B cell (primary cell): Measurements from ENCODE around the gene MAGI2. TPM values are rescaled to one million over a fixed set of nuclear protein-coding genes. Genes with fewer than 3 reads are reported as not detected.

Experiments
- ATAC-seq: fragments of 200-7000 bp; cut with Tn5 transposase; one replicate; pipeline ENCODE4 v1.10.0; 2021; ENCODE audit warnings: low read depth, mild to moderate bottlenecking, moderate number of reproducible peaks, moderate library complexity
- CTCF ChIA-PET: fragments of 350-600 bp; sonication (Branson Sonifier 250); formaldehyde crosslinking; loops from one replicate; lab custom pipeline; 2021; ENCODE audit warnings: antibody characterized with exemption, inconsistent platforms; lab: Charles Lee
- POLR2A ChIA-PET: fragments of 350-600 bp; sonication (Branson Sonifier 250); formaldehyde crosslinking; loops from one replicate; lab custom pipeline; 2021; ENCODE audit warnings: antibody characterized with exemption; lab: Charles Lee
- DNase-seq: peaks from one replicate; pipeline ENCODE4 v3.0.0; 2013
- H2AFZ ChIP-seq: 2 replicates; pipeline ENCODE4 v1.6.1; 2012; ENCODE audit warnings: mild to moderate bottlenecking, low read depth, low read length; ENCODE audit not compliant: insufficient read depth, poor library complexity, severe bottlenecking
- H3K27ac ChIP-seq, 2 donors: 1 replicate in 1 of 2; 2 replicates in 1 of 2; pipeline ENCODE4 v1.5.1; 2012 to 2013; ENCODE audit warnings: low read length in 2 of 2, mild to moderate bottlenecking in 2 of 2, moderate library complexity in 1 of 2
- H3K27me3 ChIP-seq, 4 experiments: fragments of 200-600 bp in 1 of 4; sonication (generic) in 1 of 4; replicated peaks in 1 of 4; 1 replicate in 2 of 4; 2 replicates in 2 of 4; pipeline versions ENCODE4 v1.6.1 to v1.7.0; 2013 to 2016; ENCODE audit warnings: low read length in 3 of 4, mild to moderate bottlenecking in 2 of 4, mixed read lengths in 1 of 4, moderate library complexity in 1 of 4; ENCODE audit not compliant: insufficient read depth in 4 of 4, control insufficient read depth in 3 of 4; ENCODE audit errors: control extremely low read depth in 1 of 4
- H3K36me3 ChIP-seq, 2 experiments: replicated peaks in 1 of 2; 1 replicate in 1 of 2; 2 replicates in 1 of 2; pipeline versions ENCODE4 v1.6.1 to v1.7.1; 2013; ENCODE audit warnings: low read length in 1 of 2; ENCODE audit not compliant: insufficient read depth in 2 of 2, control insufficient read depth in 1 of 2; ENCODE audit errors: control extremely low read depth in 1 of 2, extremely low read depth in 1 of 2
- H3K4me1 ChIP-seq, 2 donors: fragments of 200-600 bp in 1 of 2; sonication (generic) in 1 of 2; 1 replicate in 1 of 2; 2 replicates in 1 of 2; pipeline versions ENCODE4 v1.5.1 to v1.6.1; 2013 to 2017; ENCODE audit warnings: low read length in 2 of 2; ENCODE audit not compliant: control insufficient read depth in 2 of 2, insufficient read depth in 2 of 2
- H3K4me2 ChIP-seq: replicated peaks from 2 replicates; pipeline ENCODE3; 2012; ENCODE audit warnings: mild to moderate bottlenecking, low read depth, low read length; ENCODE audit not compliant: poor library complexity, severe bottlenecking
- H3K4me3 ChIP-seq, 5 experiments: fragments of 200-600 bp in 1 of 5; sonication (generic) in 1 of 5; 1 replicate in 3 of 5; 2 replicates in 2 of 5; pipeline versions ENCODE4 v1.5.1 to v1.7.0; 2011 to 2016; ENCODE audit warnings: low read length in 4 of 5, mild to moderate bottlenecking in 4 of 5, low read depth in 2 of 5, control low read depth in 1 of 5, moderate library complexity in 1 of 5; ENCODE audit not compliant: insufficient read depth in 1 of 5; ENCODE audit errors: control extremely low read depth in 1 of 5, extremely low read depth in 1 of 5
- H3K79me2 ChIP-seq: fragments of 200-600 bp; sonication (generic); one replicate; pipeline ENCODE4 v1.6.0; 2016; ENCODE audit warnings: low read length; ENCODE audit not compliant: control insufficient read depth, insufficient read depth
- H3K9ac ChIP-seq: fragments of 200-600 bp; sonication (generic); 2 replicates; pipeline ENCODE4 v1.6.1; 2017; ENCODE audit warnings: mild to moderate bottlenecking, low read length, moderate library complexity
- H3K9me3 ChIP-seq, 3 donors: one replicate each; pipeline versions ENCODE4 v1.6.1 to v1.7.1; 2013; ENCODE audit warnings: low read length in 2 of 3; ENCODE audit not compliant: control insufficient read depth in 2 of 3, insufficient read depth in 1 of 3; ENCODE audit errors: control extremely low read depth in 1 of 3
- H4K20me1 ChIP-seq: 2 replicates; pipeline ENCODE4 v1.6.0; 2012; ENCODE audit warnings: mild to moderate bottlenecking, low read length; ENCODE audit not compliant: insufficient read depth, control insufficient read depth, poor library complexity, severe bottlenecking
- H3K27ac Mint-ChIP-seq: one replicate; pipeline ENCODE4 v1.8.0; 2021; ENCODE audit warnings: mixed read lengths
- H3K27me3 Mint-ChIP-seq: one replicate; pipeline ENCODE4 v1.8.0; 2021; ENCODE audit warnings: mixed read lengths
- H3K4me1 Mint-ChIP-seq: one replicate; pipeline ENCODE4 v1.8.0; 2021; ENCODE audit warnings: mixed read lengths
- H3K4me3 Mint-ChIP-seq: one replicate; pipeline ENCODE4 v1.8.0; 2021; ENCODE audit warnings: mixed read lengths
- H3K9me3 Mint-ChIP-seq: one replicate; pipeline ENCODE4 v1.8.0; 2022; ENCODE audit warnings: mixed read lengths; ENCODE audit not compliant: insufficient read depth
- EZH2 ChIP-seq: IDR thresholded peaks from 2 replicates; pipeline ENCODE4 v1.6.1; 2012; ENCODE audit warnings: borderline replicate concordance, low read depth, mild to moderate bottlenecking, moderate library complexity, low read length; ENCODE audit not compliant: insufficient read depth, poor library complexity, severe bottlenecking
- WGBS: methylation state at CpG from one replicate; pipeline ENCODE4 v1.1.5; 2013; ENCODE audit warnings: missing lambda C conversion rate; ENCODE audit not compliant: insufficient coverage; 5-methylcytosine and 5-hydroxymethylcytosine counted together
- intact Hi-C: fragments of 100-400 bp; cut with micrococcal nuclease; formaldehyde crosslinking; loops from one replicate; pipeline ENCODE4 v1.10.0; 2022
- polyA plus RNA-seq: library from polyadenylated mRNA; depleted of rRNA; stranded (reverse); fragments of >200 nt; gene quantifications from 2 replicates; pipeline ENCODE4 v1.2.3, GENCODE V29; 2012
- total RNA-seq, 2 donors: library from RNA; stranded (reverse); fragments of 120-200 nt in 1 of 2; gene quantifications; 1 replicate in 1 of 2; 2 replicates in 1 of 2; pipeline versions ENCODE4 v1.2.3 to v1.2.4, GENCODE V29; 2013 to 2022
- TF ChIP-seq, protein P1 (sequence below): fragments of 200-600 bp; IDR thresholded peaks from one replicate; pipeline ENCODE4 v1.8.0; 2022; ENCODE audit warnings: antibody characterized with exemption, mild to moderate bottlenecking

Gene MAGI2
- total and polyA plus RNA-seq, 2 donors (not counting 1 experiment from before 2014, with no cell fraction given) = 0.16 to 0.64 TPM

DNA sequence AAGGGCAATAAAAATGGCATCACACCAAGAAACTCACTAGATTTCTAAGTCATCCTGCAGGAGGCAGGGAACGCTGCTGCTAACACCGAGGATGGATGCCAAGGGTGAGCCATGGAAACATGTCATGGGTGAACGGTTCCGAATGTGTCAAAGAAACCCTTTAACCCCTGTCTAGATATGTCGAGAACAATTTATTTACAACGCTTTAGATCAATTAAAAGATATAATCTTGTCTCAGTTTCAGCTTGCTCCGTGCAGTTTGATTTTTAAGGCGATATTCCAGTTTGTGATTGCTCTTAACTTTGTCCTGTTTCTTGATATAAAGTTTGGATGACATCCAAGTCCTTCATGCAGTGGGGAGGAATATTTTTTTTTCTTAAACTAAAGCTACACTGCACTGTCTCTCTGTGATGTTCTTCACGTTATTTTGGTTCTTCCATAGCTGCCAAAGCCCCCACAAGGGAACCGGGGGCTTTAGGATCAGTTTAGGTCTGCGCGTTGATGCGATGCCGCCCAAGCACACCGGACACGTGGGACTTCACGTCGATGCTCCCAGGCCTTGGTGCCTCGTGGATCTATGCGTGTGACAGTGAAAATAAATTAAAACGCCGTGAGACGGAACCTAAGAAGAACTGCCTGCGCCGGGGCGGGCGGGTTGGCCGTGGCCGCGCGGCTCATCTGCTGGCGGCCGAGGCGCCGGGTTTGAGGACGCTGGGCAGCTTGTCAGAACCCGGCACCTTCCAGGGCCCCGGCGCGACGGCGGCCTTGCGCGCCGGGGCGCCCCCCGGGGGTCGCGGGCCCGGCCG is 1434.6 kb downstream of the MAGI2 start:
- peaks cover 9% of the 10 kb centered on the region for H3K27me3 Mint-ChIP-seq
- intact Hi-C loops = no loop called here
- H3K79me2 ChIP-seq = no peaks in the 10 kb centered on the region
- peak overlapping the region; percentile 18 to 64 (median 48) for H3K4me3 ChIP-seq
- H3K36me3 ChIP-seq = no peaks in the 10 kb centered on the region
- no peak overlapping the region for H3K27ac ChIP-seq
- no peaks in the 10 kb centered on the region for H3K9me3 Mint-ChIP-seq
- no peaks in the 10 kb centered on the region for H4K20me1 ChIP-seq
- peaks cover 15% of the 10 kb centered on the region for H3K4me1 Mint-ChIP-seq
- DNase-seq (peak; percentile 51), ATAC-seq (no peak)
- peaks cover 11 to 12% of the 10 kb centered on the region in 2 donors for H3K4me1 ChIP-seq
- H3K27me3 ChIP-seq = peaks cover 0 to 2% (median 0%) of the 10 kb centered on the region in 4 experiments
- peak overlapping the region; percentile 57 for H3K9ac ChIP-seq
- 12% methylated on average over 46 of the region's 51 CpGs for WGBS
- H3K4me2 ChIP-seq = peak overlapping the region; percentile 78
- ChIA-PET CTCF (interaction anchor here (0.5 to 5.4 kb wide), 4 partner anchors 22 to 367 kb away, joined by 3 to 71 read pairs (median 5); no protein-coding TSS in a partner anchor), POLR2A (no interaction called here)
- H3K27ac Mint-ChIP-seq = peak overlapping the region; percentile 84
- H3K4me3 Mint-ChIP-seq = peak overlapping the region; percentile 93
- peak overlapping the region; percentile 72 for H2AFZ ChIP-seq
- H3K9me3 ChIP-seq = no peaks in the 10 kb centered on the region
- TF ChIP-seq, protein P1, sequence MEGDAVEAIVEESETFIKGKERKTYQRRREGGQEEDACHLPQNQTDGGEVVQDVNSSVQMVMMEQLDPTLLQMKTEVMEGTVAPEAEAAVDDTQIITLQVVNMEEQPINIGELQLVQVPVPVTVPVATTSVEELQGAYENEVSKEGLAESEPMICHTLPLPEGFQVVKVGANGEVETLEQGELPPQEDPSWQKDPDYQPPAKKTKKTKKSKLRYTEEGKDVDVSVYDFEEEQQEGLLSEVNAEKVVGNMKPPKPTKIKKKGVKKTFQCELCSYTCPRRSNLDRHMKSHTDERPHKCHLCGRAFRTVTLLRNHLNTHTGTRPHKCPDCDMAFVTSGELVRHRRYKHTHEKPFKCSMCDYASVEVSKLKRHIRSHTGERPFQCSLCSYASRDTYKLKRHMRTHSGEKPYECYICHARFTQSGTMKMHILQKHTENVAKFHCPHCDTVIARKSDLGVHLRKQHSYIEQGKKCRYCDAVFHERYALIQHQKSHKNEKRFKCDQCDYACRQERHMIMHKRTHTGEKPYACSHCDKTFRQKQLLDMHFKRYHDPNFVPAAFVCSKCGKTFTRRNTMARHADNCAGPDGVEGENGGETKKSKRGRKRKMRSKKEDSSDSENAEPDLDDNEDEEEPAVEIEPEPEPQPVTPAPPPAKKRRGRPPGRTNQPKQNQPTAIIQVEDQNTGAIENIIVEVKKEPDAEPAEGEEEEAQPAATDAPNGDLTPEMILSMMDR = no peak
- TF ChIP-seq EZH2 = no peak

GRCh38 chr7:78017591-78018100 is 1435.8 kb downstream of the MAGI2 start:
- ChIA-PET CTCF (interaction anchor here (5.4 kb wide), 1 partner anchor 23 kb away, joined by 71 read pairs; no protein-coding TSS in a partner anchor), POLR2A (no interaction called here)
- no peak for DNase-seq
- Histone ChIP-seq H4K20me1 (no peaks in the 10 kb centered on the region), H3K4me1 (peaks cover 11 to 12% of the 10 kb centered on the region in 2 donors), H3K9me3 (no peaks in the 10 kb centered on the region), H3K4me3 (no peak overlapping the region), H3K27me3 (peaks cover 0 to 2% (median 0%) of the 10 kb centered on the region in 4 experiments), H3K79me2 (no peaks in the 10 kb centered on the region), H3K36me3 (no peaks in the 10 kb centered on the region), H3K27ac (no peak overlapping the region), H2AFZ (no peak overlapping the region), H3K9ac (no peak overlapping the region), H3K4me2 (no peak overlapping the region)
- intact Hi-C loops = no loop called here
- Mint-ChIP-seq H3K4me3 (peak overlapping the region; percentile 68), H3K27ac (peak overlapping the region; percentile 33), H3K4me1 (peaks cover 15% of the 10 kb centered on the region), H3K9me3 (no peaks in the 10 kb centered on the region), H3K27me3 (peaks cover 17% of the 10 kb centered on the region)
- ATAC-seq = no peak
- WGBS = no CpG with 5 or more reads among the region's 5 CpGs
- no peak for TF ChIP-seq EZH2
- TF ChIP-seq, protein P1 = no peak
